SU-DHL-6 (cell line): Measurements from ENCODE around the gene THAP7.

Experiments
- CTCF ChIP-seq: fragments of 200-600 bp; sonication (generic); IDR thresholded peaks from one replicate; pipeline ENCODE4 v1.5.1; 2017; ENCODE audit warnings: antibody characterized with exemption, mild to moderate bottlenecking, low read length, moderate library complexity; ENCODE audit not compliant: insufficient read depth, poor library complexity, severe bottlenecking
- EZH2phosphoT487 ChIP-seq: fragments of 200-600 bp; sonication (generic), shearing (Covaris generic); conservative IDR thresholded peaks from 2 replicates; pipeline ENCODE4 v1.6.1; 2018; ENCODE audit warnings: mild to moderate bottlenecking, antibody characterized with exemption, low read length, moderate library complexity, mixed read lengths

- TF ChIP-seq CTCF (no peak), EZH2phosphoT487 (no peak)
Observed at GRCh38 chr22:21030032-21030431, 28.1 kb upstream of the THAP7 start.
